ENCODE measurements around the gene TCF12.

The TCF12 gene

DNA sequence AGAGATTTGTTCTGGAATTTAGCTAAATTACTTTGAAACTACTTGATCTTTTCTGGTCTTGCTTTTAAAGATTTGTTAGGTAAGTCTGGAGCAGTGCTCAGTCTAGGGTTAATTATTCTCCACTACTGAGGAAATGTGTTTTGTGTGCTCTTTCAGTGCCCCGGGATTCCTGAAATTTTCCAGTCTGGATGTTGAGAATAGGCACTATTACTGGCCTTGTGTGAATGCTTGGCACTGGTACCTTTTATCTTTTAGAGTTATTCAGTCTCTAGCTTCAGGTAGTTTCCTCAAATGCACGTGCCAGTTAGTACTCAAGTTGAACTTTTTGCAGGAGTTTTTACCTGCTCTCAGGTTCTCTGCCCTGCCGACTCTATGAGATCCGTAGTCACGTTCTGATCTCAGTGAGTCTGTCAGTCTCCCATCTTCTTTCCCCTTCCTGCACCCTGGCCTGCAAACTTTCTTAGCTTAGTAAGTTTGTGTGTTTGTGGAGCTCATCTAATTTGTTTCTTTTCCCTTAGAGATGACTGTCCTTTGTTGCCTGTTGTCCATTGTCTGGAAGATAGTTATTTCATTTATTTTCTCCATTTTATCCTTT, 39.5 kb downstream of the TCF12 start:
- H3K4me2 ChIP-seq (ENCODE audit: low read depth, low read length, poor library complexity, severe bottlenecking), result no peak overlapping the region
- no peaks in the 10 kb centered on the region; the same call in 1 of the 2 replicates for H3F3A ChIP-seq (ENCODE audit: low read depth)
- H3K9ac ChIP-seq (ENCODE audit: low read depth, low read length, poor library complexity, severe bottlenecking), result no peak overlapping the region
- H3K4me1 ChIP-seq (ENCODE audit: insufficient read depth, low read length, poor library complexity, severe bottlenecking), result peaks cover 8% of the 10 kb centered on the region
- H2AFZ ChIP-seq (ENCODE audit: low read length), result no peak overlapping the region
- H3K4me3 ChIP-seq (ENCODE audit: low read length, poor library complexity, severe bottlenecking), result no peak overlapping the region
- peaks cover 39% of the 10 kb centered on the region for H4K20me1 ChIP-seq (ENCODE audit: insufficient read depth, low read length, poor library complexity, severe bottlenecking)
- no peaks in the 10 kb centered on the region for H3K36me3 ChIP-seq (ENCODE audit: insufficient read depth, low read length)
- no peak for TF ChIP-seq EZH2phosphoT487 (IDR thresholded peaks at IDR 0.05; ENCODE audit: borderline replicate concordance)
- TF ChIP-seq, protein P1, sequence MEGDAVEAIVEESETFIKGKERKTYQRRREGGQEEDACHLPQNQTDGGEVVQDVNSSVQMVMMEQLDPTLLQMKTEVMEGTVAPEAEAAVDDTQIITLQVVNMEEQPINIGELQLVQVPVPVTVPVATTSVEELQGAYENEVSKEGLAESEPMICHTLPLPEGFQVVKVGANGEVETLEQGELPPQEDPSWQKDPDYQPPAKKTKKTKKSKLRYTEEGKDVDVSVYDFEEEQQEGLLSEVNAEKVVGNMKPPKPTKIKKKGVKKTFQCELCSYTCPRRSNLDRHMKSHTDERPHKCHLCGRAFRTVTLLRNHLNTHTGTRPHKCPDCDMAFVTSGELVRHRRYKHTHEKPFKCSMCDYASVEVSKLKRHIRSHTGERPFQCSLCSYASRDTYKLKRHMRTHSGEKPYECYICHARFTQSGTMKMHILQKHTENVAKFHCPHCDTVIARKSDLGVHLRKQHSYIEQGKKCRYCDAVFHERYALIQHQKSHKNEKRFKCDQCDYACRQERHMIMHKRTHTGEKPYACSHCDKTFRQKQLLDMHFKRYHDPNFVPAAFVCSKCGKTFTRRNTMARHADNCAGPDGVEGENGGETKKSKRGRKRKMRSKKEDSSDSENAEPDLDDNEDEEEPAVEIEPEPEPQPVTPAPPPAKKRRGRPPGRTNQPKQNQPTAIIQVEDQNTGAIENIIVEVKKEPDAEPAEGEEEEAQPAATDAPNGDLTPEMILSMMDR (conservative IDR thresholded peaks at IDR 0.05; ENCODE audit: low read length), result no peak
- no peaks in the 10 kb centered on the region for H3K9me2 ChIP-seq (replicated peaks; ENCODE audit: low read depth, low read length)
- H3K79me2 ChIP-seq (ENCODE audit: insufficient read depth, low read length), result peaks cover 93% of the 10 kb centered on the region
- H3K27me3 ChIP-seq (ENCODE audit: insufficient read depth, low read length, poor library complexity, severe bottlenecking), result no peaks in the 10 kb centered on the region
- peaks cover 12% of the 10 kb centered on the region; the same call in 1 of the 2 replicates for H3K9me3 ChIP-seq (ENCODE audit: insufficient read depth, low read depth, low read length)

DNA sequence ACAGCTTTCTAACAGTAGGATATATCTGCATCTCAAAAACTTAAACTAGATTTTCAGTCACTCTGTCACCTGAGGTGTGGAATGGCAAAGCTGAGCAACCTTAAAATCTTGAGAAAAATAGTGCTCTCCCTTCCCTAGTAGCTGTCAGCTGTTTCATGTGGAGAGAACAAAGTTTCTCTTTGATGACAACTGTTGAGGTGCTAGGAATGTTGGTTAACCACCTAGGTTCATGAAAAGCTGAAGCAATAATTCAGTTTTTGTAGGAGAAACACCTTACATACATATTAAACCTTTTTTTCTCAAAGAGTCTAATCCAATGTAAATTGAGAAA, 40.8 kb downstream of the TCF12 start:
- TF ChIP-seq EZH2phosphoT487 (IDR thresholded peaks at IDR 0.05; ENCODE audit: borderline replicate concordance), result no peak
- TF ChIP-seq, protein P1 (conservative IDR thresholded peaks at IDR 0.05; ENCODE audit: low read length), result no peak
- Histone ChIP-seq H3K79me2 (ENCODE audit: insufficient read depth, low read length) (peaks cover 93% of the 10 kb centered on the region), H3K4me3 (ENCODE audit: low read length, poor library complexity, severe bottlenecking) (no peak overlapping the region)

GRCh38 chr15:56960116-56960515, 41.7 kb downstream of the TCF12 start:
- no peaks in the 10 kb centered on the region for H3K9me2 ChIP-seq (replicated peaks; ENCODE audit: low read depth, low read length)
- no peak overlapping the region for H3K9ac ChIP-seq (ENCODE audit: low read depth, low read length, poor library complexity, severe bottlenecking)
- H3K4me3 ChIP-seq (ENCODE audit: low read length, poor library complexity, severe bottlenecking), result no peak overlapping the region
- H3K9me3 ChIP-seq (ENCODE audit: insufficient read depth, low read depth, low read length), result peaks cover 12% of the 10 kb centered on the region; the same call in 1 of the 2 replicates
- H3F3A ChIP-seq (ENCODE audit: low read depth), result no peaks in the 10 kb centered on the region; the same call in 1 of the 2 replicates
- H3K27me3 ChIP-seq (ENCODE audit: insufficient read depth, low read length, poor library complexity, severe bottlenecking), result no peaks in the 10 kb centered on the region
- peaks cover 23% of the 10 kb centered on the region for H3K4me1 ChIP-seq (ENCODE audit: insufficient read depth, low read length, poor library complexity, severe bottlenecking)
- no peak overlapping the region for H2AFZ ChIP-seq (ENCODE audit: low read length)
- H3K79me2 ChIP-seq (ENCODE audit: insufficient read depth, low read length), result peaks cover 94% of the 10 kb centered on the region
- TF ChIP-seq EZH2phosphoT487 (IDR thresholded peaks at IDR 0.05; ENCODE audit: borderline replicate concordance), result no peak
- TF ChIP-seq, protein P1 (conservative IDR thresholded peaks at IDR 0.05; ENCODE audit: low read length), result no peak
- no peak overlapping the region for H3K4me2 ChIP-seq (ENCODE audit: low read depth, low read length, poor library complexity, severe bottlenecking)
- peaks cover 50% of the 10 kb centered on the region for H4K20me1 ChIP-seq (ENCODE audit: insufficient read depth, low read length, poor library complexity, severe bottlenecking)
- no peaks in the 10 kb centered on the region for H3K36me3 ChIP-seq (ENCODE audit: insufficient read depth, low read length)

More for the DNA sequence above, 40.8 kb downstream of the TCF12 start:
- no peaks in the 10 kb centered on the region for H3K36me3 ChIP-seq (ENCODE audit: insufficient read depth, low read length)
- peaks cover 12% of the 10 kb centered on the region; the same call in 1 of the 2 replicates for H3K9me3 ChIP-seq (ENCODE audit: insufficient read depth, low read depth, low read length)
- H3K4me1 ChIP-seq (ENCODE audit: insufficient read depth, low read length, poor library complexity, severe bottlenecking), result peaks cover 20% of the 10 kb centered on the region
- H2AFZ ChIP-seq (ENCODE audit: low read length), result no peak overlapping the region
- peaks cover 41% of the 10 kb centered on the region for H4K20me1 ChIP-seq (ENCODE audit: insufficient read depth, low read length, poor library complexity, severe bottlenecking)
- H3K9ac ChIP-seq (ENCODE audit: low read depth, low read length, poor library complexity, severe bottlenecking), result no peak overlapping the region
- no peaks in the 10 kb centered on the region; the same call in 1 of the 2 replicates for H3F3A ChIP-seq (ENCODE audit: low read depth)
- H3K4me2 ChIP-seq (ENCODE audit: low read depth, low read length, poor library complexity, severe bottlenecking), result no peak overlapping the region
- no peaks in the 10 kb centered on the region for H3K27me3 ChIP-seq (ENCODE audit: insufficient read depth, low read length, poor library complexity, severe bottlenecking)
- H3K9me2 ChIP-seq (replicated peaks; ENCODE audit: low read depth, low read length), result no peaks in the 10 kb centered on the region
